AG09309 (cell line): ENCODE data around the gene STK32C.
A peak's percentile ranks its signal among the peaks of the same experiment; 100 is the strongest.
"Not testable (repeated sequence)": the region's sequence is repeated elsewhere in the genome, so short reads cannot be mapped to it uniquely, and the experiment has no call there.

Experiments
- DNase-seq: peaks from one replicate; pipeline ENCODE4 v3.0.0-alpha.2; 2010; ENCODE audit warnings: low read depth
- H3K4me3 ChIP-seq: 2 replicates; pipeline ENCODE4 v1.5.1; 2011; ENCODE audit warnings: mild to moderate bottlenecking, low read depth, low read length, moderate library complexity; ENCODE audit not compliant: control insufficient read depth
- TF ChIP-seq, protein P1 (sequence below): IDR thresholded peaks from 2 replicates; pipeline ENCODE4 v1.5.1; 2011; ENCODE audit warnings: mild to moderate bottlenecking, low read depth, low read length, inconsistent platforms; ENCODE audit not compliant: insufficient read depth, control insufficient read depth; ENCODE audit errors: missing control alignments

Gene STK32C

DNA sequence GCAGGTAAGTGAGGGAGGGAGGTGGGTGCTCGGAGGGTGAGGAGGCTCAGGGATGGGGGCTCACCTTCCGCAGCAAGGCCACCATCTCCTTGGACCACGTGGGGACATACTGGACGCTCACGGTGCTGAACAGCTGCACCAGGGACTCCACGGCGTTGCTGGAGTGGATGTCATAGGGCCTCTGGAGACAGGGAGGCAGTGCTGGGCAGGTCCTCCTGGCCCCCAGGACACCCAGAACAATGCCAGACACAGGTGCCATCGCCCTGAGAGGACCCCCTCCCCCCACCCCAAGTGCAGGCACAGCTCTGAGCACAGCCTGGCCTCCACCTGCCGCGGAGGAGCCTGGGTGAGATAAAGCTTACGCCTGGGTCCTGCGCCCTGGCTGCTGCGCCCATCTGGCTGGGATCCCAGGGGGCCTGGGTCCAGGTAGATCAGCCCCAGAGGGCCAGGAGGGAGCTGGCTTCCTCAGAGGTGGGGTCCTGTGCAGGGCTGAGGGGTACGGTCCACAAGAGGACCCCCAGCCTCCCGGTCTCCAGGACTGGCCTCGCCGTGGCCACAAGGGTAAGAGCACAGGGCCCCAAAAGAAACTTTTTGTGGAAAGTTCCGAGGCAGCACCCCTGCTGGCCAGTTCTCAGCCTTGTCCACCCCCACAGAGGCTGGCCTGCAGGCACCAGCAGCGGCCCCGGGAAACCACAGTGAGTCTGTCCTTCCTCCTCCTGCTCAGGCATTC, 83.2 kb downstream of the STK32C start:
- TF ChIP-seq, protein P1, sequence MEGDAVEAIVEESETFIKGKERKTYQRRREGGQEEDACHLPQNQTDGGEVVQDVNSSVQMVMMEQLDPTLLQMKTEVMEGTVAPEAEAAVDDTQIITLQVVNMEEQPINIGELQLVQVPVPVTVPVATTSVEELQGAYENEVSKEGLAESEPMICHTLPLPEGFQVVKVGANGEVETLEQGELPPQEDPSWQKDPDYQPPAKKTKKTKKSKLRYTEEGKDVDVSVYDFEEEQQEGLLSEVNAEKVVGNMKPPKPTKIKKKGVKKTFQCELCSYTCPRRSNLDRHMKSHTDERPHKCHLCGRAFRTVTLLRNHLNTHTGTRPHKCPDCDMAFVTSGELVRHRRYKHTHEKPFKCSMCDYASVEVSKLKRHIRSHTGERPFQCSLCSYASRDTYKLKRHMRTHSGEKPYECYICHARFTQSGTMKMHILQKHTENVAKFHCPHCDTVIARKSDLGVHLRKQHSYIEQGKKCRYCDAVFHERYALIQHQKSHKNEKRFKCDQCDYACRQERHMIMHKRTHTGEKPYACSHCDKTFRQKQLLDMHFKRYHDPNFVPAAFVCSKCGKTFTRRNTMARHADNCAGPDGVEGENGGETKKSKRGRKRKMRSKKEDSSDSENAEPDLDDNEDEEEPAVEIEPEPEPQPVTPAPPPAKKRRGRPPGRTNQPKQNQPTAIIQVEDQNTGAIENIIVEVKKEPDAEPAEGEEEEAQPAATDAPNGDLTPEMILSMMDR = peak; percentile 20
- DNase-seq = no peak

DNA sequence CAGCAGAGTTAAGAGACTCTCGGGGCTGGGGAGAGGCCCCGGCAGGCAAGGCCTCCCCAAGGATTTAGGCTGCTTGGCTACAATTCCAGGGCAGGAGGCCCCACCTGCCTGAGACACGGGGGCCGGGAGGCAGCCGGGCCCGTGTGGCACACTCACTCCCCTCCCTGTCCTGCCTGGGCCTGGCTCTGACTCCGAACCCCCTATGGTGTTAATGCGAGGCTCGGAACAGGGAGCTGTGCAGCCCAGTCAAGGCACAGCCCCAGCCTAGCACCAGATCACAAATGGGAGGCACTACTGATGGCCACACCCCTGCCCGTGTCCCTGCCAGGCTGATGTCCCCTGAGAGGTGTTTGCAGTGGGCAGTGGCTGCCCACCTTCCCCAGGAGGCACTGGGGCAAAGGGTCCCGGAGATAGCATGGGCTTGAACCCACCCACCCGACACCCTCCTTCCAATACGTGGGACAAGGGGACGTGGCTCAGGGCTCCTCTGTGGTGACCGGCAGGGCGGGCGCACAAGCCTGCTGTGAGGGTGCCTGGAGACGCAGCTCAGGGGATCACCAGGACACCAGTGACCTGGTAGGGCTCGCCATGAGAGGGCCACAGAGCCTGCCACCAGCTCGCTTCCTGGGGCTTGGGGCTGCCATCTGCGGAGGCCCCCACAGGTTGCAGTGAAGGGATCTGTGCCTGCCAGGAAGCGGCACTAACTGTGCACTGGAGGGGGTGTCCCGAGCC, 84.0 kb downstream of the STK32C start:
- no peak overlapping the region for H3K4me3 ChIP-seq
- DNase-seq = no peak
- TF ChIP-seq, protein P1 = no peak

More for the DNA sequence above, 83.2 kb downstream of the STK32C start:
- no peak overlapping the region for H3K4me3 ChIP-seq

DNA sequence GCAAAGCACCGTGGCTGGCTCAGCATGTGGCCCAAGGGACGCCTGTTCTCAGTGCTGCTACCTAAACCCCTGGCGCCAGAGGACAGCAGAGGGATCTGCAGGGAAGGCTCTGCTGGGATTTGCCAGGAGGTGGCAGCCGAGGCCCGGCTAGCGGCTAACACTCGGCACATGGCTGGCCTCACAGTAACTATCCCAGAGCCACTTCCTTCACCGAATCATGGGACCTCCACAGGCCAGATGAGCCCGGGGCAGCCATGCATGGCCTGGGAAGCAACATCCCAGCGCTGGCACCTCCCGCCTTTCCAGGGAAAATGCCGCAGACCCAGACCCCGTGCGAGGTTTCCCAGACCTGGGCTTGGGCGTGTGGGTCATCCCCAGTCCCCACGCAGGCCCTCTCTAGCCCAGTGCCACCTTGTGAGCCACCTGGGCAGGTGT, 84.6 kb downstream of the STK32C start:
- TF ChIP-seq, protein P1 = peak; percentile 100
- DNase-seq = peak; percentile 40
- H3K4me3 ChIP-seq = no peak overlapping the region

DNA sequence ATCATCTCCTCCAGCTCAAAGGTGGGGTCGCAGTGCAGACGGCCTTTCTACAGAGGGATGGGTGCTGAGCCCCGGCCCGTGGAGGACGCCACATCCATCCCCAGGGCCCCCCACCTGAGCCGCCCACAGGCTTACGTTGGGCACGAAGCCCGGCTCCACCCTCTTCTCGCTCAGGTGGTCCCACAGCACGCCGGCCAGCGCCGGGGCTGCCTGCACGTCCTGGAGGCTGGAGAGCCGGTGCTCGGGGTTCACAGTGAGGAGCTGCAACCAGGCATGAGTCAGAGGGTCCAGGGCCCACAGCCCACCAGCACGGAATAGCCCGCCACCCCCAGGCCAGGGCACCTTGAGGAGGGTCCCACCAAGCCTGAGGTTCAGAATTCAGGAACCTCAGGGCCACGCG, 85.0 kb downstream of the STK32C start:
- no peak for DNase-seq
- no peak overlapping the region for H3K4me3 ChIP-seq
- TF ChIP-seq, protein P1 = no peak

DNA sequence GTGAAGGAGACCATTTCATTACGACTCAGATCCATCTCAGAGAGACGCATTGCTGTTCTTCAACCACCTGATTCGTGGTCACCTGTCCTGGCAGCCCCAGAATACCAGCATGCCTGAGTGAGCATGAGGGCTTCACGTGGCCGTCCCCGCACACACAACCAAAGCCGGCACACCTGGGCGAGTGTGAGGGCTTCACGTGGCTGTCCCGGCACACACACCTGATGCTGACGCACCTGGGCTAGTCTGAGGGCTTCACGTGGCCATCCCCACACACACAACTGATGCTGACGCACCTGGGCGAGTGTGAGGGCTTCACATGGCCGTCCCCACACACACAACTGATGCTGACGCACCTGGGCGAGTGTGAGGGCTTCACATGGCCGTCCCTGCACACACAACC, 86.8 kb downstream of the STK32C start:
- DNase-seq, H3K4me3 ChIP-seq: not testable (repeated sequence)

GRCh38 chr10:132220061-132220460, 87.7 kb downstream of the STK32C start:
- no peak overlapping the region for H3K4me3 ChIP-seq
- TF ChIP-seq, protein P1 = no peak
- DNase-seq = no peak

DNA sequence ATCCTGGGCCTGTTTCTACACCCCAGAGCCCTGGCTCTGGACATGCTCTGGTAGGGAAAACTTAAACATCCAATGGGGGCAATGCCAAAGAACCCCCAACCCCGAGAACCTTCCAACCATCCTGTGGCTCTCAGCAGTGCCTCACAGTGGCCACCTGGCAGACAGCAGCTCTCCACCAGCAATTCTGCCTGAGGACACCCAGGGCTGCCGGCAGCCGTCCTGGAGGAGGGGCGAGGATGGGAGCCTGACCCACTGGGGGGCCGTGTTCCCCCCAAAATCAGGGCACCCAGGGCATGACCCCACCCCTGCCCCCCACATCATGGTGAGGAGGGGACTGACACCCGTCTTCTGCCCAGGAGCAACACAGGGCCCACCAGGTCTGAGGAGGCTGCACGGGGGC, 88.3 kb downstream of the STK32C start:
- no peak overlapping the region for H3K4me3 ChIP-seq
- TF ChIP-seq, protein P1 = peak; percentile 22
- DNase-seq = no peak

DNA sequence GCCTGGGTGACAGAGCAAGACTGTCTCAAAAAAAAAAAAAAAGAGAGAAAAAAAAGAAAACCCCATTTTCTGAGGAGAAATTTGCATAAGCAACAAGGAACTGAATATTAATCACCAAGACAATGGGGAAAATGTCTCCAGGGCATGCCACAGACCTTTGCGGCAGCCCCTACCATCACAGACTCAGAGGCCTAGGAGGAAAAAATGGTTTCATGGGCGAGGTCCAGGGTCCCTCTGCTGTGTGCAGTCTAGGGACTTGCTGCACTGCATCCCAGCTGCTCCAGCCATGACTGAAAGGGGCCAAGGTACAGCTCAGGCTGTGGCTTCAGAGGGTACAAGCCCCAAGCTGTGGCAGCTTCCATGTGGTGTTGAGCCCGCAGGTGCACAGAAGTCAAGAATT, 91.3 kb downstream of the STK32C start:
- DNase-seq, H3K4me3 ChIP-seq: not testable (repeated sequence)
